HFFc6 (cell line): ENCODE data around the gene SORCS2. TPM values are rescaled to one million over a fixed set of nuclear protein-coding genes. Genes with fewer than 3 reads are reported as not detected.

Experiments
- DNase-seq: peaks from one replicate; pipeline ENCODE4 v3.0.0-alpha.2; 2018
- H3K27ac Mint-ChIP-seq: 2 replicates; pipeline ENCODE4 v1.8.0; 2020; ENCODE audit warnings: mild to moderate bottlenecking, mixed read lengths
- H3K27me3 Mint-ChIP-seq: 2 replicates; pipeline ENCODE4 v1.8.0; 2021; ENCODE audit warnings: mild to moderate bottlenecking, moderate library complexity, mixed read lengths; ENCODE audit not compliant: insufficient read depth
- H3K36me3 Mint-ChIP-seq: 2 replicates; pipeline ENCODE4 v1.8.0; 2021; ENCODE audit warnings: low read depth, mixed read lengths
- H3K4me1 Mint-ChIP-seq: 2 replicates; pipeline ENCODE4 v1.8.0; 2020; ENCODE audit warnings: low read depth, mixed read lengths
- H3K4me3 Mint-ChIP-seq: 2 replicates; pipeline ENCODE4 v1.8.0; 2020; ENCODE audit warnings: mild to moderate bottlenecking, moderate library complexity, mixed read lengths
- H3K9me3 Mint-ChIP-seq: 2 replicates; pipeline ENCODE4 v1.8.0; 2020; ENCODE audit warnings: mild to moderate bottlenecking, mixed read lengths
- total RNA-seq, 6 experiments: library from RNA; stranded (reverse); fragmentation: NEBNext Ultra II Directional; extraction: Animal tissue kit (Norgen Biotek cat#: 25700); gene quantifications; 2 replicates in 1 of 6; 3 replicates in 5 of 6; pipeline ENCODE4 v1.2.3, GENCODE V29; 2021
- TF ChIP-seq, protein P1 (sequence below): fragments of 200-600 bp; sonication (generic); IDR thresholded peaks from 2 replicates; pipeline ENCODE4 v1.5.0; 2021; ENCODE audit warnings: antibody characterized with exemption, mild to moderate bottlenecking

The SORCS2 gene
- total RNA-seq, 6 experiments from 2014 or later = 0.05 to 0.15 (median 0.12) TPM; not detected in 3

DNA sequence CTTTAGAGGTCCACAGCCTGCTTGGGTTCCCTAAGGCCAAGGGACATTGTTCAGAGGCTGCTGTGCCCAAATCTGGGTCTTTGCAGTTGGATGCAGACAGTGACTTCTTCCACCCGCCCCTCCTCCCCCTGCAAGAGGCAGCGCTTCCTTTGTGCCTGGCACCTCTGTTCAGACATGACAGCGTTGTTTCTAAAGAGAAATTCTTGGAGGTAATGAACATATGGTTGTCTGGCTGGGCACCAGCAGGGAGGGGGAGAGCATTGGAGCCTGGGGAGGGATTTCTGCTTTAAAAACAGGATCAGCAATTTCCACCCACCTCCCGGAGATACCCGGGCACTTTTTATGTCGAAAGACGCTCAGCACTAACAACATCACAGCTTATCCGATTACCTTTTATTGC, 190.9 kb downstream of the SORCS2 start:
- peaks cover 8% of the 10 kb centered on the region for H3K9me3 Mint-ChIP-seq
- no peak overlapping the region for H3K27ac Mint-ChIP-seq
- TF ChIP-seq, protein P1, sequence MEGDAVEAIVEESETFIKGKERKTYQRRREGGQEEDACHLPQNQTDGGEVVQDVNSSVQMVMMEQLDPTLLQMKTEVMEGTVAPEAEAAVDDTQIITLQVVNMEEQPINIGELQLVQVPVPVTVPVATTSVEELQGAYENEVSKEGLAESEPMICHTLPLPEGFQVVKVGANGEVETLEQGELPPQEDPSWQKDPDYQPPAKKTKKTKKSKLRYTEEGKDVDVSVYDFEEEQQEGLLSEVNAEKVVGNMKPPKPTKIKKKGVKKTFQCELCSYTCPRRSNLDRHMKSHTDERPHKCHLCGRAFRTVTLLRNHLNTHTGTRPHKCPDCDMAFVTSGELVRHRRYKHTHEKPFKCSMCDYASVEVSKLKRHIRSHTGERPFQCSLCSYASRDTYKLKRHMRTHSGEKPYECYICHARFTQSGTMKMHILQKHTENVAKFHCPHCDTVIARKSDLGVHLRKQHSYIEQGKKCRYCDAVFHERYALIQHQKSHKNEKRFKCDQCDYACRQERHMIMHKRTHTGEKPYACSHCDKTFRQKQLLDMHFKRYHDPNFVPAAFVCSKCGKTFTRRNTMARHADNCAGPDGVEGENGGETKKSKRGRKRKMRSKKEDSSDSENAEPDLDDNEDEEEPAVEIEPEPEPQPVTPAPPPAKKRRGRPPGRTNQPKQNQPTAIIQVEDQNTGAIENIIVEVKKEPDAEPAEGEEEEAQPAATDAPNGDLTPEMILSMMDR = no peak
- H3K4me1 Mint-ChIP-seq = no peaks in the 10 kb centered on the region; the same call in 1 of the 2 replicates
- H3K27me3 Mint-ChIP-seq = peaks cover 47% of the 10 kb centered on the region
- H3K4me3 Mint-ChIP-seq = no peak overlapping the region
- no peak for DNase-seq
- H3K36me3 Mint-ChIP-seq = no peaks in the 10 kb centered on the region

DNA sequence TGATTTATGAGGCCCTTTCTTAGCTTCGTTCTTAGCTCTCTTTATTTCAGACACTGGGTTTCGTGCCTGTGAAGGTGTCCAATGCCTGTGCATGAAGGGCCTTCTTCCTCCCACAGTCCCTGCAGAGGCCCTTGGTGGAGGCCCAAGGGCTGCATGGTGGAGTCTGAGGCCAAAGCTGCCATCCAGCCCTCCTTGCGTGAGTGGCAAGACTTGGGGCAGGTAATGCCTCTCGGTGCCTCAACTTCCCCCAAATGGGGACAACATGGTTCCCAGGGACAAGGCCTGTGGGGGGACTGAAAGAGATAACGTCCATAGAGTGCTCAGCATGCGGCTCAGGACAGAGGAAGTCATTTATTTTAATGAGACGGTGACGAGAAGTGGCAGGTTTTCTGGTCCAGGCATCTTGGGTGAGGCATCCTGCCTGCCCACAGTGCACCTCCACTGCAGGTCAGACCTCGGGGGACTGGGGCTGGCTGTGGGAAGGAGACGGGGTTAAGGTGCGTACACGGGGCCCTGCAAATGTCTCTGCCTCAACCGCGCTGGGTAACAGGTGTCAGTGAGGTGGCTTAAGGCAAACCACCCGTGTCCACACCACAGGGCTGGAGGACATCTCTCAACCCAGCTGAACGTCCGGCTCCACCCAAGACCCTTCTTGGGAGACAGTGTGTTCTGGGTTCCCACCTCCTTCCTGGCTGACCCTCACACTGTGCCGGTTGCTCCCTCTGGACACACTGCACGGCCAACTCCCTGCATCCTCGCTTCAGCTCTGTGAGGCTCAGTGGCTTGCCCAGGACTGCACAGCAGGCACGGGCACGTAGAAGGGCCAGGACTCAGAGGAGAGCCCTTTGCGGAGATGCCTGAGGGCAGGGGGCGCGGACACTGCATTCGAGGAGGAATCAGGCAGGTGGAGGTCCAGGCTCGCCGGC, 191.9 kb downstream of the SORCS2 start:
- Mint-ChIP-seq H3K27me3 (peaks cover 39% of the 10 kb centered on the region), H3K4me3 (no peak overlapping the region), H3K36me3 (peaks cover 3% of the 10 kb centered on the region; the same call in 1 of the 2 replicates), H3K27ac (no peak overlapping the region), H3K9me3 (peaks cover 8% of the 10 kb centered on the region), H3K4me1 (no peaks in the 10 kb centered on the region; the same call in 1 of the 2 replicates)
- DNase-seq = no peak
- TF ChIP-seq, protein P1 = no peak

GRCh38 chr4:7384929-7385890, 192.9 kb downstream of the SORCS2 start:
- H3K4me3 Mint-ChIP-seq = no peak overlapping the region
- DNase-seq = no peak
- peaks cover 3% of the 10 kb centered on the region; the same call in 1 of the 2 replicates for H3K36me3 Mint-ChIP-seq
- peaks cover 40% of the 10 kb centered on the region for H3K27me3 Mint-ChIP-seq
- TF ChIP-seq, protein P1 = no peak
- no peaks in the 10 kb centered on the region; the same call in 1 of the 2 replicates for H3K4me1 Mint-ChIP-seq
- H3K27ac Mint-ChIP-seq = no peak overlapping the region
- peaks cover 8% of the 10 kb centered on the region for H3K9me3 Mint-ChIP-seq

DNA sequence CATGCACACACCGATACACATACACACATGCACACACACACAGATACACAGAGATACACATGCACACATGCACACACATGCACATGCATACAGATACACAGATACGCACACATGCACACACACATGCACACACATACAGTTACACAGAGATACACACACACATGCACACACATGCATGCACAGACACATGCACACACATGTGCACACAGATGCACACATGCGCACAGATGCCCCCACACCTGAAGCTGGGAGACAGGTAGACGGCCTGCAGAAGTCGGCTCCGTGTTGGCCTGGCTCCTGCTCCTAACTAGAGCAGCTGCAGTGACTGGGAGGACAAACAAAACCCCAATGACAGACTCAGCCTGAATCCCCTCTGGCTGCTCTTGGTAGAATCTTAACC, 195.6 kb downstream of the SORCS2 start:
- TF ChIP-seq, protein P1 = no peak
- peaks cover 8% of the 10 kb centered on the region for H3K9me3 Mint-ChIP-seq
- H3K27me3 Mint-ChIP-seq = peaks cover 36% of the 10 kb centered on the region
- H3K36me3 Mint-ChIP-seq = peaks cover 3% of the 10 kb centered on the region; the same call in 1 of the 2 replicates
- no peak for DNase-seq
- no peak overlapping the region for H3K27ac Mint-ChIP-seq
- H3K4me3 Mint-ChIP-seq = no peak overlapping the region
- peaks cover 4% of the 10 kb centered on the region for H3K4me1 Mint-ChIP-seq

DNA sequence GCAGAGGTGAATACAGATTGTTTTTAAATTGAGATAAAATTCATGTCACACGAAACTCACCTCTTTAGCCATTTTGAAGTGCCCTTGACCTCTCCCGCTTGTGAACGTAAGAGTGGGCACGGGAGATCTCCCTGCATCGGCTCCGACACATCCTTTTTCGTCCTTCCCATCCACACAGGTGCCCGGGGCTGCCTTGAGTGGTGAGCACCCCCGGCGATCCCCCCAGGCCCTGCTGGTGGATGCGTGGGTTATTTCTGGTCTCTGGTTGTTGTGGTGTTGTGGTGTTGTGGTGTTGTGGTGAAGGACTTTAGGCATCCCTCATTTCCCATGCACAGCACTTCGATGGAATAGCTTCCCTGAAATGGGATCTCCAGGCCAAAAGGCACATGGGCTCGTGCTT, 196.3 kb downstream of the SORCS2 start:
- Mint-ChIP-seq H3K4me1 (peaks cover 11% of the 10 kb centered on the region), H3K27me3 (peaks cover 37% of the 10 kb centered on the region), H3K27ac (no peak overlapping the region), H3K36me3 (peaks cover 3% of the 10 kb centered on the region; the same call in 1 of the 2 replicates), H3K9me3 (peaks cover 8% of the 10 kb centered on the region), H3K4me3 (no peak overlapping the region)
- TF ChIP-seq, protein P1 = no peak
- no peak for DNase-seq
